Measurements from ENCODE around the gene NSDHL.

NSDHL gene

GRCh38 chrX:152915541-152916241 is 84.8 kb downstream of the NSDHL start:
- DNase-seq (ENCODE audit: low read depth) = no peak

DNA sequence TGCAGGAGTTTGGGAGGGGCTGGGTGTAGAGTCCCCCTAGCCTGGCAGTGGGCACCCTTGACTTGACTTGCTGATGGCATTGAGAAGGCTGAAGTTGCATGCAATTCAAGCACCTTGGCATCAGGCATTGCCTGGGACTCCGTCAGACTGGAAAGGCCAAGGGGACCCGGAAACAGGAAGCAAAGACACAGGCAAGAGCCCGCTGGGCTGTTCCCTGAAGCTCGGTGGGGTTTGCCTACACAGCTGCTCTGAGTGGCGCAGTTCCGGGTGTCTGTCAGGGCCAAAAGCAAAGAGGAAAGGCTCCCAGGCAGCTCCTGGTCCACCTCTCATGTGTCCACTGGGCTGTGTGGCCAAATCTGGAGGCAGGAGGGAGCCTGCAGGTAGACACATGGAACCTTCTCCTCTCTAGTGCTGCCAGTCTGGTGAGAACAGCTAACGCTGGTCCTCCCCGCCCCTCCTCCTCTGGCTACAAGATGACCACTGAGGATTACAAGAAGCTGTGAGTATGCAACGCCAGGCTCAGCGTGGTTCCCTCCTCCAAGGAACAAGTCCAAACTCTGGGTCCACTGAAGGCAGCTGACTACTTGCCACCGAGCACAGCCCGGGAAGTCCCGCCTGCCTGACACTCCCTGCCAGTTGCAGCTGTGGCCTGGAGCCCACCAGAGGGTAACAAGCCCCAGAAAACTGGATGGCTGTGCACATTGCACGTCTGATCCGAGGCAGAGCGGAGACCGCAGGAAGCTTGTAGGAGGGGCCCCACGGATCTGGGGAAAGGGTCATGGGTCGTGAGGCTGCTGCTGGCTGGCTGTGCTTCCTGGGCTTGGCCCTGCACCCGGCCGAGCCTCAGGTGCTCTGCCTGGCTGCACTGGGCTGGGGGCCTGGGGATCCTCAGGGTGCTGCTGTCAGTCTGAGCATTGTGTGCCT is 87.1 kb downstream of the NSDHL start:
- DNase-seq (ENCODE audit: low read depth) = no peak

DNA sequence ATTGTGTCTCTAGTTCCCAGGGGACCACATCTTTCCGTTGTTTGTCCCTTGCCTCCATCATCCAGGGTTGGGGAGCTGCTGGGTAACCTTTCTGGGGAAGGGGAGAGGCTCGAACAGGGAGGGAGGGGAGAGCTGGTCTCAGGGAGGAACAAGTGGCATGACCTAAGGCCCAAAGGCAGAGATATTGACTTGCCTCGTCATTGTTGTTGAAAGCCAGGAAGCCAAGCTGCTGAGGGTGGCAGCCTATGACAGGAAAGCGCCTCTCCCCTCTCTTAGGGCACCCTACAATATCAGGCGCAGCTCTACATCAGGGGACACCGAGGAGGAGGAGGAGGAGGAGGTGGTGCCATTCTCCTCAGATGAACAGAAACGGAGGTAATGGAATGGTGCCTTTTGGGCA is 87.8 kb downstream of the NSDHL start:
- DNase-seq (ENCODE audit: low read depth) = no peak
